Stimulated activated CD8-positive, alpha-beta memory T cell treated with anti-CD3 and anti-CD28 coated beads, Interleukin-7, amount 100 ng/mL, for 1 hour (primary cell): Measurements from ENCODE around the gene MYO1D.

Source experiments
- DNase-seq, 2 donors: peaks; one replicate each; pipeline ENCODE4 v3.0.0-alpha.2; 2020; ENCODE audit warnings: low read depth in 2 of 2

MYO1D gene

DNA sequence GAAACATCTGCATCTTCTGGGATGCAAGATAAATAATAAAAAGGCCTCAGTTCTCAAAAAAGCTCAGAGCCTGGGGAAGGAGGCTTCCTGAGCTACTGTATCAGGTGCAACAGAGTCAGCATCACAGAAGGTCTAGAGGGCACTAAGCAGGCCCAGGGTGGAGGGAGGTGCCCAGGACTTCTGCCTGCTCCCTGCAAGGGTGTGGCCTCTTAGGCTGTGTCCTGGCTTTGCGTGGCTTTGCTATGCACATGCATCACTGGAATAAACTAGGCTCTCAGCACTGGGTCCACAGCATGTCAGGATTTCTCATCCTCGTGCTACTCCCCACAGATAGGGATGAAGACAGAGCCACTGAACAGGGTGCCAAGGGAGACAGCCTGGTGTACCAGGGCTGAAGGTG is 364.6 kb downstream of the MYO1D start:
- no peak for DNase-seq

DNA sequence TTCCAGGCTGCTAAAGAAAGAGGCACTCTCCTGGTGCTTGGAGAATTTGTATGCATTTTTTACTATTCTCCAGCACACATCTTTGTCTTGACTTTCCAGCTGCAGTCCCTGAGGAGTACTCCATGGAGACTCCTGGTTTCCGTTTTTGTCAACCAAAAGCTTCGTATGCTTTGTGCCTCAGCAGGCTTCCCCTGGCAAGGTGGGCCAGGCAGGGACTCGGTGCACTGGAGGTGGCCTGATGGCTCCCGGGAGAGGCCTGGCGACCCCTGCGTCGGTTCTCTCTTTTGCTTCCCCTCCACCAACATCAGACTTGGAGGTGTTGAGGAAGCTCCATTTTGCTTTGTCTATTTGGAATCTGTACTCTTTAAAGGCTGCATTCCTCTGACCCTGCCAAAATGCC is 366.5 kb downstream of the MYO1D start:
- DNase-seq, result no peak

DNA sequence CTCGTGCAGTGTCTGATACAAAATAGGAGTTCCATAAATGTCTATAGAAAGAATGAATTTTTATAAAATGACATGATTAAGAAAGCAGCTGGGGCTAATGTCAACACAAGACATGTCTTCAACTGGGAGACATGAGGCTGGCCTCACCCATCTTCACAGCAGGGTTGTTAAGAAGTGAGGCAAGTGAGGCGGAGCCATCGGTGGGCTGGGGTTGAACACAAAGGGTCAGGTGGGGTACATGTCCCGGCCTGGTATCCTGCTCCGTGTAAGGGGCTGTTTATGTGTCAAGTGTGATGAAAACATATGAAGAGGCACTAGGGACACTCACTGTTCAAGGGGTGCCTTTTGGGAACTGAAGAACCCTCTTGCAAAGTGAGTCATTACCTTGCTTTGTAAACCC is 368.0 kb downstream of the MYO1D start:
- DNase-seq, result no peak

DNA sequence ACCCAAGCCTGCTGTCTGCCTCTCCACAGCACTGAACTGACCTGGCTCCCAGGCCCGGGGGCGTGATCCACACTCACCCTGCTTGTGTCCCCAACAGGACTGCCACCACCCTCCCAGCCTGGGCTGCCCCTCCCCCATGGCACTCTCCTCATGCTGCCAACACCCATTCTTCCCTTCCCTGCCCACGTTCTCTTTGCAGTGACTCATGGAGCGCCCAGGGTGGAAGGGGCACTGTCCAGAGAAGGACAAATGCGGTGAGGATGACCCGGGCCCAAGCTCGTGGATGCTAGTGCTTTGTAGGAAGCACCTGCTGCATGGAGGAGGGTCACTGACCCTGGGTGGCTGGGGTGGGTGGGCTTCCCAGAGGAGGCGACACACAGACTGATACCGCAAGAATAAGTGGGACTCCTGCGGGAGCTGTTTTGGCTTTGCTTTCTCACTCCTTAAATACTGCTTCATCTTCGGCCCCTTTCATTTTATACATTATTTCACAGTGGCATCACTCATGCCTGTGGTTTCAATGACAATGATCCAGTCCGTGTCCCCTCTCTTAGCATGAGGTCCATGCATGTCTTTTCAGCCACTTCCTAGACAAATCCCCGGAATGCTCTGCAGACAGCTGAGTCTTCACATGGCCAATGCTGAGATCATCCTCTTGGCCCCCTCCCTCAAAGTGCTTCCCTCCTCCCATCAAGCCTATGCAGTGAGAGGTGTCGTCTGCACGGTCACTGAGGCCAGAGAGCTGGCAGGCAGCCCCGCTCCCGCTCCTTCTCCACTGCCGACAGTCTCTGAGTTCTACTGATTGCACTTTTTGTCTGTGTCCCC is 372.5 kb downstream of the MYO1D start:
- no peak for DNase-seq

DNA sequence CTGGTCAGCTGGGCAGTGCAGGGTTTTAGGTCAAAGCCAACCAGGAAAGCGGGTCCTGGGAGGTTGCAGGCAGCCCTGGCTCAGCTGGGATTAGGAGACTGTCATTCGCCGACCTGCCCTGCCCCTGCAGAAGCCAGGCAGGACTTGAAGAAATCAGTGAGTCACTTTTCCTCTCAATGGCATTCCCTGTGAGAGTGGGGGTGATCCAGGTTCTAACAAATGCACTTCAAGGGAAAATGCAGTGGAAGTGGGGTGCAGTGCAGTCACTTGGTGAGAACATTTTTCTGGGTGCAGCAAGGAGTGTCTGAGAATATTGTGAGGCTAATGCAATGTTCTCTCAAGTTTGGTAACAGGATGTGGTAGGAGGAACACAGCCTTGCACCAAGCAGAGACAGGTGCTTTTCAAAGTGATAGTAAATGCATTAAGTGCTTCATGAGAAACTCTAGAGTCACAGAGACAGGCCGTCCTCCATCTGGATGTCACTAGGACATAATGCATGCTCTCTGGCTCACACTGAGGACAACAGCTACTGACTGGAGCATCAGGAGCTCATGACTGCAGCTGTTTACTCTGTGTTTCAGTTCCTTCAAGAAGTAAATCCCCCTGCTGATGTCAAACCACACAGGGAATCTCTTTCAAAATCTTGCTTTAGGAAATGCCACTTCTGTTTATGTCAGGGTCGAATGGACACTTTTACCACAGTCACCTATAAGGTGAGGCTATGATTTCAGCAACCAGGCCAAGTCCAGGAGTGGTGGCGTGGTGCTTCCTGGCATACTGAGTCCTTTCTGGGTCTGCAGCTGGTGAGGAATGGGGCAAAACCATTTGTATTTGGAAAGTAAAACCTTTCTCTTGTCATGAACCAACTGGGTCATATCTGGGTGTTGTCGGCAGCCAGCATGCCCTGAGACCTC is 373.4 kb downstream of the MYO1D start:
- no peak for DNase-seq

DNA sequence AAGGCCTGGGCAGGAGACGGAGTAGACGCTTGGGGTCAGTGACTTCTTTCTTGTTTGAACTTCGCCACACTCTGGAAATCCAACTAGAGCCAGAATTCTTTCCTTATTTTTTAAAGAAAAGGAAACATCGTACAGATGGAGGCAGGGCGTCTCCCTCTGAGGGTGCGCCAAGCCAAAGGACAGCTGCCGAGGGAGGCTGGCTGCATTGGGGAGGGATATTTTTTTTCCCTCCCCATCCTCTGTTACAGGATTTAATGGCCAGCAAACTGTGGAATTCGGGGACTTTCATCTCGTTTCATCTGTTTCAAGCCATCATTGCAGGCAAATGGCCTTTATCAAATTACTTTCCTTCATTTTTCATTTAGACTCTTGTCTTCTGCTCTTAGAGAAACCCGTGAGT is 374.2 kb downstream of the MYO1D start:
- no peak for DNase-seq

DNA sequence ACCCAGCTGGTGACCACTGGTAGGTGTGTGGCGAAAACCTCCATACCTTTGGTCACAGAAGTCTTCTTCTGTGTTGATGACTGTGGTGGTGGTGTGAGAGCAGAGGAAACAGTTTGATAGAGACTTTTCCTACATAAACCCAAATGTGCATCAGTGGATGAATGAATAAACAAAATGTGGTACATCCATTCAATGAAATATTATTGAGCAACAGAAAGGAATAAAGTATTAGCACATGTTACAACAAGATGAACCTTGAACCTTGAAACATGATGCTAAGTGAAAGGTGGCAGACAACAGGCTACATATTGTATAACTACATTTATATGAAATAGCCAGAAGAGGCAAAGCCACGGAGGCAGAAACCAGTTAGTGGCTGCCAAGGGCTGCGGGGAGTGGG is 374.9 kb downstream of the MYO1D start:
- no peak for DNase-seq

DNA sequence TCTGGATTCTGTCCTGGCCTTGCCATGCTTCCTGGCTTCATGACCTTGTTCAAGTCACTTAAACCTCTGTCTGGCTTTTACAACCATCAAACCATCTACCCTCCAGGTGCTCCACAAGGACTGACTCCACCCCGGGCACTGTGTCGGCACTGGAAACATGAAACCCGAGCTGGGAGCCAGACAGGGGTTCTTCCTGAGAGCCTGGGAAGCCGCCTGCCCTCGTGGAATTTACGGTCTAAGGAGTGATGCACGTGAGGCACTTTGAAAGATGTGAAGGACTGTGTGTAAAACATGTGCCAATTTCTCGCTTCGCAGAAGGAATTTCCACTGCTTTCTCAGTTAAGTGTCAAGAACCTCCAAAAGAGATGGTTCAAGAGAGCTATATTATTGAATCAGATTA is 378.5 kb downstream of the MYO1D start:
- DNase-seq, result no peak

DNA sequence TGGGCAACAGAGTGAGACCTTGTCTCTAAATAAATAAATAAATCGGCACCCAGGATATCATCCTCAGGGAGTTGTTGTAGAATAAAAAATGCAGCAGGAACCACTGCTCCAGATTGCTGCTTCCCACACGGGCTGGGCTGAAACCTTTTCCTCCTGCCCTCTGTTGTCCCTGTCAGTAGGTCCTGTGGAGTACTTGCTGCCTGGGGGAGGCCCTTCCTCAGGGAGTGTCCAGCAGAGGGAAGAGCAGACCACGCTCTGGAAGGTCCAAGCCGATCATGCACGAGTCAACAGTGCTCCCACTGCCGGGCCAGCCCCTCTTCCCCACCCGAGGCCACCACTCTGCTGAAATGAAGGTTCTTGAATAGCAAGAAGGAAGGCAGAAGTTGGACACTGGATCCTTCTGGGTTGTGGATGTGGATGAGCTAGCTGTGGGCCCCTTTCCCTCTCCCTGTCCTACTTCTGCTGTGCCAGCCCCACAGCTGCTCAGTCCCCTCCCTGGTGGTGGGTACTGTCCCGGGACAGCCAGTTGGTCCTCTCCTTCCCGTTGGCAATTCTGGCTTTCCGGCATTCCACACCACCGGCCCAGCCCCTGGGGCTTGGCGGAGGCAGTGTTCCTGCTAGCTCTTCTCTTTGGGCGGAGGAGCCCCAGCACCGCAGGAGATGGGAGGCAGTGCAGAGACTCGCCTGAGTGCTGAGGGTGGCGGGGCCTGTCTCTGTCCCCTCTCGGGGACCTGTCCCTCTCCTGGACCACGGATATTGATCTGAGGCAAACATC is 379.3 kb downstream of the MYO1D start:
- no peak for DNase-seq

DNA sequence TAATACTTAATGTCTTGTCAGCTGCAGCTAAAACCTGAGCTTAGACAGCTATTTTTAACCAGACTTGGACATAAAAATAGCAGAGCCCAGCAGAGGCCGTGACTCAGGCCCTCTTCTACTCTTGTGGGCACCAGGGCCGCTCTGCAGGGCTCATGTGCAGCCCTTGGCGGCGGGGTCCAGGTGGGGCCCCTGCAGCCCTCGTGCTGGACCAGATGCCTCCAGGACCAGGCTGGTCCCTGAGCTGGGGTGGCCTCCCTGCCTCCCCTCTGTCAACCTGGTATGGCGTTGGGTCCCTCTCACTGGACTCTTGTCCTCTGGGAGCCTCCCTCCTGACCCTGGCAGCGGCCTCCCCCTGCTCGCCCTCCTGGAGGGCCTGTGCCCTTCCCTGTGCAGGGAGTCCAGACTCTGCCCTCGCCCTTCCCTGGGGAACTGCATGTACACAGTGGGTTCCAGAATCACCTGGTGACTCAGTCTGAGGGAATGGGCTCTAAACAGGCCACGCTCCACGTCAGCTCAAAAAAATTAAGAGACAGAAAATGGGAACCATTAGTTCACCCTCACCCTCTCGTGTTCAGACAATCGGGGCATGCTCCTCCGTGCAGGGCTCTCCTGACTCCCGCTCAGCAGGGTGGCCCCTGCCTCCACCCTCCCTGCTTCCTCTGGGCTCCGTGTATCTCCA is 380.4 kb downstream of the MYO1D start:
- no peak for DNase-seq

DNA sequence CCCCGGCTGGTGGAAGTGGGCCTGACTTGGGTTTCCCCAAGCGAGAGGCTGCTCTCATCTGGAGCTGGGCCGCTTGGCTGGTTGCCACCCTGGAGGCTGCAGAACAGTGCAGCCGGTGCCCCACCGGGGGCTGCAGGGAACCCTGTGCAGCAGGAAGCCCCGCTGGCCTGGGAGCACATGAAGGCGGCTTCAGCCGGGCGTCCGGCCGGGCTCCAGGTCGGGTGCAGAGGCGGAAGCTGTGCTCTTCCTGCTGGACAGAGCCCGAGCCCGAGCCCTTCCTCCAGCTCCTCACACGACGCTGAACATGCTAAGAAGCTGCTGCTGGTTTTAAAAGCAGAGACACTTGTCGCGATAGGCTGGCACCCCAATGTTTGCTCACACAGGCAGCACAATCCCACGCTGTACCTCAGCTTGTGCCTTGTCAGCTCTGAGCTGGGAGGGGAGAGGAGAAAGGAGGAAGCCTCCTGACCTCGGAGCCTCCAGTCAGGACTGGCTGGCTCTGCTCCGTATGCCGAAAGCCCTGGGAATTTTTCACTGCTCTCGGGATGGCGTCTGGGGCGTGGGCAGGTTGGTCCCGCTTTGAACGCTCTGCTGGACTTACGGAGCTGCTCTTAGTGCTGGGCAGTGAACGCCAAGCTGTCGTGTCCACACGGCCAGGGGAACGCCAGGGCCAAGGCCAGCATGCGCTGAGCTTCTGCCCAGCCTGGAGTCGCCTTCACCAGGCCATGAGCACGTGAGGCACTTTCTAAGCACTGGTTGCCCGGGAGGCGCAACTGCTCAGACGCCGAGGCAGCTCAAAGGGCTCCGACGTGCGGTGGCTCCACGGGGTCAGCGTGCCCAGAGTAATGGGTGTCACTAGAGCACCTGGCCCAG is 381.3 kb downstream of the MYO1D start:
- DNase-seq, result no peak

DNA sequence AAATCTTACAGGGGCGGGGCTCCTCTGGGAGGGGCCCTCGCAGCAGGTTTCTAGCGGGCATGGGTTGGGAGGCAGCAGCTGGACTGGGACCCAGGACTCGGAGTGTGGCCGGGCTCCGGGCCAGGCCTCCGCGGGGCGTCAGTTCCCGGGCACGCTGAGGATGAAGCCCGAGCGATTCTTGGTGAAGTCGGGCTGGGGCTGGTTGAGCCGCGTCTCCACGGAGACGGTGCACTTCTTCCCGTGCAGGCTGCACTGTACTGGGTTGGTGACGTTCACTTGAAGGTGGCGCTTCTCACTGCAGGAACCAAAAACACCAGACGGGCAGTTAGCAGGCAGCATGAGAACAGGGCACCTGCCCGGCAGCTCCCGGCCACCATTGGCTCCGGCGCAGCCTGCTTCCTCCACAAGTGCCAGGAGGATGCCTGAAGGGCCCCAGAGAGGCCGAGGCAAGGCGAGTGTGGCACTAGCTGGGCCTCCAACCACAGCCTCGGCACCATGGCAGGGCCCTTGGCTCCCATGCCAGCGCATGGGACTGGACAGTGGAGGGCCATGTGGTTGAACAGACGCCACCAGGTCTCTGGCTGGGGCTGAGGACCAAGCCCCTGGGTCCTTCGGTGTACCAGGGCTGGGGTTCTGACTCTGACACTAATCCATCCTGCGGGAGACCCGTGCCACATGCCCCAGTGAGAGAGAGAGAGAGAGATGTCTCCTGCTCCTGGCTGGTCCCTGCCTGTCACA is 382.1 kb downstream of the MYO1D start:
- no peak for DNase-seq

DNA sequence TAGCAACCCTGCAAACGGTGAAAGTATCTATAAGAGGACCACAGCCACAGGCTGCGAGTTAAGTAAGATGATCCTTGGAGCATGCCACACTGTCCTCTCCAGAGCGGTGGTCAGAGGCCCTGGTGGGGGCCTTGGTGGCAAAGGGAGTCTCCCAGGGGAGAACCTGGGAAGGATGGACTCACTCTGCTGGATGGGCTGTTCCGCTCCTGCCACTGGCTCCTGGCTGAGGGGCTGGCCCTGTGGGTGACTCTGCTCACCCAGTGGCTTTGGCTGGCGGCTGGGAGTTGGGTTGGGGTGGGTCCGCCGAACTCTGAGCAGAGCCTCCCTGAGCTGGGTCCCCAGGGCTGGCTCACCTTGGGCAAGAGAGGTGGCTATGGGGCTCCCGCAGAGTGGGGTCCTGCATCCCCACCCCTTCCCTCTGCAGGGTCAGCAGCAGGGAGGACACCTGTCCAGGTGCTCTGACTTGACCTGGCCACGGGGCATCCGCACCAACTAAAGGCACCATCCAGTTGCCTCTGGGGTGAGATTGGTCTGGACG is 382.9 kb downstream of the MYO1D start:
- DNase-seq, result no peak

DNA sequence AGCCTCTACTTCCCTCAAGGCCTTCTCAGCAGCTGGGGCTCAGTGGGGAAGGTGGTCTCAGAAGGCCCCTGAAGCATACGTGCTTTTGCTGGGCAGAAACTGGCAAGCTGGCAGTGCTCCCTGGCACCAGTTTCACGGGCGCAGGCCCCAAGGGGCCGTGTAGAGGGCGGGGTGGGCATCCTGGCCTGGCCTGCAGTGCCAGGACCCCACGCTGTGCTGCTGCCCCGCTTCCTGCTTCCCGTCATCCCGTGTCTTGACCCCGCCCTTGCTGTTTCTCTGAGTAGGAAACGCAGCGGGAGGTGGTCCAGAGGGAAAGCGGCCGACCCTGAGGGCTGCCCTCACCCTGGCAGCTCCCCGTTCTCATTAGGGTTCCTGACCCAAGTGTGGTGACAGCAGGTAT is 383.4 kb downstream of the MYO1D start:
- DNase-seq, result no peak

DNA sequence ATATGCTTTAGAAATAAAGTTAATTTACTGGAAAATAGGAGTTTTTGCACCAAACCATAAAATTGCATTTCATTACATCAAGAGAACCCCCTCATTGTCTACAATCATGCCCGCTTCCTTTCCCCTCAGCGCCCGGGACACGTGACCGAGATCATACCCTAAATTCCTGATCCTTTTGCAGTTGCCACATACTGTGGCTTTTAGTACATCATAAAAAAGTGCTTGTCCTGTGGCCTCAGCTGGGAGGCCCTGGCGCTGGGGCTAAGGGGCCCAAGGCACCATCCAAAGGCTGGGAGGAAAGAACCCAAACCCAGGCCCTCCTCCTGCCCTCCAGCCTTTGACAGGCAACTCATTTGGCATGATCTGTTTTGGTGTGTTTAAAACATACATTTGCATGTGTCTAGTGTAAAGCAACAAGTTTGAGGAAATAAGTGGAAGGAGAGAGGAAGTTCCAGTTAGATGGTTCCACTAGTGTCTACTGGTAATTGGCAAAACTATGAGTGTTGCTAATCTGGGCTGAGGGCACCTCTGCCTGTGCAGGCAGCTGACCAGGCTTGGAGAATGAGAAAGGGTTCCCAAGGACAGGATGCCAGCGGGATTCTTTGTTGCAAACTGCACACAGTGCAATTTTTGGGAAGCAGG is 384.2 kb downstream of the MYO1D start:
- DNase-seq, result no peak

DNA sequence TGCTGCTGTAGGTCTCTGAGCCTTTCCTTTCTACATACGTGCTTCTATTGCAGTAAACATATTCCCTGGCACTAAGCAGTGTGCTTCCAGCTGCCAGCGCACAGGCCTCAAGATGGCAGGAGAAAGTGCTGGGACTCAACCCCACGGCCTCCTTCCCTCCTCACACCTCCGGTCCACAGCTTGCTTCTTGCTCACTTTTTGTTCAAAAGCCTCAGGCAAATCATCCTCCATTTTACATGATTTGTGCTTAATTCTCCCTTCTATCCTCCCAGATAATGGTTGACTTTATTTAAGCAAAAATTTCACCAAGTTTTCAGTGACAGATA is 384.7 kb downstream of the MYO1D start:
- DNase-seq, result no peak

DNA sequence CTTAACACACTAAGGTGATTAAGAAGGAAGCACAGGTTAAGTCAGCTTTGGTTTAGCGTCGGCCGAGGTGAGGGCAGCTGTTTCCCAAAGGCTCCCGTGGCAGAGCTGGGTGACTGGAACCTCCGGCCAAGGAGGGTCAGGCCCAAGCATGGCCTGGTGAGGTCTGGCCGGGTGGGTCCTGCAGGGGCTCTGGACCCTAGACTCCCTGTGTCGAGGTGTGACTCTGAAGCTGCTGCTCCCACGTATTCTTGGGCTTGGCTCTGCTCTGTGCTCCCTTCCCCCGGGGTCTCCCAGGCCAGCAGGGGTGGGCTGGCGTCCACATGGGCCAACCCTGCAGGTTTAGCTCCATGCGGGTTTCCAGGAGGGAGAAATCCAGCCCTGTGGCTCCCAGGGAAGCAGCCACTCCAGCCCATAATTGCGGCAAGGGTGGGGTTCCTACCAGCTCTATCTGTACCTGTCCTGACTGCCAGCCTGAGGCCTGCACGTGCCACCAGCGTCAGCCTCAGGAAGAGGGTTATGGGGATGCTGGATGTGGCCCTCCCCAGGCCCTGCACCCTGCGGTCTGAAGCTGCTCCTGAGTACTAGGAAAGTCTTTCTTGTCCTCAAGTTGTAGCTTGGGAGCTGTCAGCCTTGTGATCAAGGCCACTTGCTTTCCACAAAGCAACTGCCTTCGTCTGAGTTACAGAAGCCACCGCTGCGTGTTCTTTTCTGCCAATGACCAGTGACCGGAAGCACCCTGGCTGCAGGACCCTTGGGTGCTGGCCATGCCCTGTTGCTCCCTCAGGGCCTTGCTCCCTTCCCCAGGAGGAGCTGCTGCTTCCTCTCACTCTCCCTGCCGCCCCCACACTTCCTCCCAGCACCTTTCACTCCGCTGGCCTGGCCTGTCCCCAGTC is 385.3 kb downstream of the MYO1D start:
- no peak for DNase-seq

DNA sequence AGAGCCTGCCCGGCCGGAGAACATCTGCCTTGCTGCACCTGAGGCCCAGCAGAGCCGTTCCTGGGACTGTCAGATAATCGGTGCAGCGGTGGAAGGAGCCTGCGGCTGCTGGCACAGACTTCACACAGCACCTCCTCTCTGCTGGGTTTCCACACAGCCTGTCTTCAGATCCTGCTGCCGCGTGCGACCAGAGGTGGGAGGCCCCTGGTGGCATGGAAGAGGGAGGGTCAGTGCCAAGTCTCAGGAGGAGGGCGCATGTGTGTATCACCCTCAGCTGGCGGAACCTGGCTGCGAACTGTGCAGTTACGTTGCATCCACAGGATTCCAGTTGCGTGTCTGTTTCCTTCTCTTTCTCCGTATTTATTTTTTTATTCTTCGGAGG is 386.8 kb downstream of the MYO1D start:
- no peak for DNase-seq
